HG02970 (cell line): ENCODE data around the gene CACNA2D3.

ENCODE experiments used
- ATAC-seq: cut with Tn5 transposase; IDR thresholded peaks from one replicate; pipeline ENCODE4 v1.9.1; 2021; ENCODE audit warnings: mild to moderate bottlenecking, moderate library complexity, moderate number of reproducible peaks; ENCODE audit not compliant: unreplicated experiment, low FRiP score

The CACNA2D3 gene

GRCh38 chr3:54261141-54261540 is 138.8 kb downstream of the CACNA2D3 start:
- no peak for ATAC-seq

DNA sequence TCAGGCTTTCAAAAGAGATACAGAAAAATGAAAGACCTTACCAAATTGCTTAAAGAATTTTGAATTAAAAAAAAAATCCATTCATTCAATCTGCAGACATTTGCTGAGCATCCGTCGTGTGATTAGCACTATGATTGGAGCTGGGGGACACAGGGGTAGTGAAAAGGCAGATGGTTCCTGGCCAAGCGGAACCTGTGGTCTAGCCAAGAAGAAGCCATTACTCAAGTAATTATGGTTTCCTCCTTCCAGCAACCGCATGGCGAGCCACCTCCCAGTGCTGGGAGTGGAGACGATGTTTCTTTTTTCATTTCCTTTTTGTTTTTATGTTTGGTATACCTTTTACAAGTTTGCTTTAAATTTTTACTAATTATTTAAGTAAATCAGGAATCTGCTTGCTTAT is 140.2 kb downstream of the CACNA2D3 start:
- ATAC-seq: no peak

DNA sequence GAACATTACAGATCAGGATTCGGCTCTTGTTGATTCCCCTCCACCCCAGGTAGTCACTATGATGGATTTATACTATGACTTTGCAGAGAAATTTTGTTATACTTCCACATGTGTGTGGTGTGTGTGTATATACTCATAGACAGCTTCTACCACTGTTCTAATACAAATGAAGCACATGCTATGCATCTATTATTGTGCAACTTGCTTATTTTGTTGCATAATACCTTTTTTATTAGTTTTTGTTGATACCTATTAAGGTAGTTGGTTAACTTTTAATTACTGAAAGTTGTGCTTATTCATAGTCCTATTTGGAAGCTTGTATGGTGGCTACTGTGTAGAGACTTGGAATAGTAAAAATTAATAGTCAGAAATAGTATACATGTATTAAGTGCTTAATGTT is 140.6 kb downstream of the CACNA2D3 start:
- no peak for ATAC-seq

GRCh38 chr3:54264050-54264449 is 141.7 kb downstream of the CACNA2D3 start:
- ATAC-seq: no peak

DNA sequence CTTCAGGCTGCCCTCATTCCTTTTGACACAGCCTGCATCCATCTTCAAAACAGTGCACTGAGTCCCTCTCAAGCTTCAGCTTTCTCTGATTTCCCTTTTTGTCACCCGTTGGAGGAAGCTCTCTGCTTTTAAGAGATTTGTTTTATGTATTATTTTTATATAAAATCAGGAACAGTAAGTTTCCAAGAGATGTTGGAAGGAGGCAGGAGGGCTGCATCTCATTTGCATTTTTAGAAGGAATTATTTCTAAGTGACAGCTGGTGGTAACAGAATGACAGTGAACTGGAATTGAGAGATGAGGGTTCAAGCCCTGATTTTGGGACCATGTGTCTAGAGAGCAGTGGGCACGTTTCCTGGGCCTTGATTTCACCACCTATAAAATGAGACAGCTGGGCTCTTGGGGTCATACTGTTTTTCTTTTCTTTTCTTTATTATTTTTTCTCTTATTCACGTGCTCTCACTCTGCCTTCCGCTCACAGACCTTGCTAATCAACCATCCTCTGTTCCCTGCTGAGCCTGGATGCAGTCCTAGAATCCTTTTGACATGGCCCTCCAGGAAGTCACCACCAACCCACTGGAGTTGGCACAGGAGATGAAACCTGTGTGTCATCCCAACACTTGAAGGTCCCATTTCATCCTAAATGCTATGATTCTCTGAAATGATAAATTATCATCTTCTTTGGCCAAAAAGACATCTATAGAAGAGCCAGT is 148.6 kb downstream of the CACNA2D3 start:
- ATAC-seq: no peak

GRCh38 chr3:54273791-54274190 is 151.4 kb downstream of the CACNA2D3 start:
- ATAC-seq: no peak

GRCh38 chr3:54274607-54275006 is 152.3 kb downstream of the CACNA2D3 start:
- no peak for ATAC-seq

GRCh38 chr3:54279005-54279583 is 156.7 kb downstream of the CACNA2D3 start:
- ATAC-seq: no peak

- no peak for ATAC-seq
These were observed 161.1 kb downstream of the CACNA2D3 start for GRCh38 chr3:54283470-54283869.

- ATAC-seq: no peak
These were observed 171.9 kb downstream of the CACNA2D3 start for GRCh38 chr3:54294214-54294613.

GRCh38 chr3:54296531-54296930 is 174.2 kb downstream of the CACNA2D3 start:
- no peak for ATAC-seq

- no peak for ATAC-seq
These were observed 177.0 kb downstream of the CACNA2D3 start for GRCh38 chr3:54299169-54299935.

DNA sequence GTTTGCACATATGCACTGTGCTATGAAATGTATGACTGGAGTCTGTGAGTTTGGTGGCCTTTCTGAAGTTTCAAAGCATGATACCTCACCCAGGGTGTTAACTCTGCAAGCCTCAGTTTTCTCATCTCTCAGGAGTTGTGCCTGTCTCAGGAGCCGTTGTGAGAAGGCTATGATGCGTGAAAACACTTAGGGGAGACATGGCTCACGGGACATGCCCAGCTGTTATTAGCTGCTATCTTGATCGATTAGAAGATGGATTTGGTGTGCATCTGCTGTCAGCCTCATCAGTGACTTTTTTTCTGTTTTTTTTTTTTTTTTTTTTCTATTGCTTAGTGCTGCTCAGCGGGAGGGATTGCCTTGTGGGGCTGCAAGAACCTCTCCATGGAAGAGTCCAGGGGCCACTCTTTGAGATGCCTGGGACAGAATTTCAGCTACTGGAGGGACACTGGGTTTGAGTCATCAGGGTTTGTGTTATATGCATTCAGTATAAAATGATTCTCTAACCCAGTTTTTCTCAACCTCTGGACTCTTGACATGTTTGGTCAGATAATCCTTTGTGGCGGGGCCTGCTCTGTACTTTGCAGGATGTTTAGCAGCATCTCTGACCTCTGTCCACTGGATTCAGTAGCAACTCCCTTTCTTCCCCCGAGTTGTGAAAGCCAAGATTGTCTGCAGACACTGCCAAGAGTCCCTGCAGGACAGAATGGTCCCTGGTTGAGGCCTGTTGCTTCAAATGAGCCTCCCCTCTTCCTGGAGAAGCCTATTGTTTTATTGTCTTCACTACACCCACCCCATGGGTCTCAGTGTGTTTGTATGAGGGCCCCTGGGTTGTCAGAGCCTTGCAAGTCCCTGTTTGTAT is 181.4 kb downstream of the CACNA2D3 start:
- ATAC-seq: no peak

GRCh38 chr3:54304877-54305276 is 182.5 kb downstream of the CACNA2D3 start:
- no peak for ATAC-seq

- ATAC-seq: no peak
These were observed 183.2 kb downstream of the CACNA2D3 start for GRCh38 chr3:54305409-54306099.

DNA sequence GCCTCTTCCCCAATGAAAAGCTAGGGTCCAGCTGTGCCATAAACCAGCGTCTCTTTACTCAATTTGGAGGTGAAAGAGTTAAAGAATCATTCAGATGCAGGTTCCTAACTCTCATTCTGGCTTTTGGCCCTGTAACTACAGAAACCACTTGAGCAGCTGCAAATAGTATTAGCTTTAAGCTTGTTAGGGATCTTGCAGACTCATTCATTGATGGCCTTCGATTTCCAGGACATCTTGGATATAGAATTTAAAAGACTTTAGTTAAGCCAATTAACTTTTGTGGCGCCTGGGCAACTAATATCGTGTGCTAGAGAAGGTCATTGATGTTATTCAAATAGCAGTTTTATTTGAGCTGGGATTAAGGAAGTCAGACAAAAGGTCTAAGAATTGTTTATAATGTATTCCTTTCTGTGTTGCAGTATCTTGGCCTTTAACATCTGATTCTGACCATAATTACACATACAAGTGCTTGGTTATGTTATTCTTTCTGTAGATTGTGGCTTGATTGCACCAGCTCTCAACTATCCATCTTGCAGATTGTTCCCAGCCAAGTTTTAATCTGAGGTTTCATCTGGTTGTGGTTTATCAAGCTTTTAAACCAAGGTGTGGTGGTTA is 185.3 kb downstream of the CACNA2D3 start:
- ATAC-seq: no peak

DNA sequence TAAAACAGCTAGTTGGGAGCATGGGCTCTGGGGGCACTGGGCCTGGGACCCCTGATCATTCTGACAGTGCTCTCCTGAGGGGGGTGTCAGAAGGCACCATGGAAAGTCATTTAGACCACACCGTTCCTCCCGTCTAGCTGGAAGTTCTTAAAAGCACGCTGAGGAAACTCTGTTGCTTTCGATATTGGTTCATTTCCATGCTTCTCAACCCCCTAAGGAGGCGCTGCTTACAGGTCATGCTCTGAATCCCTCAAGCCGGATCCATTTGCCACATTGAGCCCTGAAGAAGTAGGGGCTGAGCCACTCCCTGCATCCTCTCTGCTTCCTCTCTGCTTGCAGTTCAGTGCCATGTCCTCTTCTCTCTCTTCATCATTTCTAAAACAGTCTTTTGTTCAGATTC is 187.2 kb downstream of the CACNA2D3 start:
- ATAC-seq: no peak

DNA sequence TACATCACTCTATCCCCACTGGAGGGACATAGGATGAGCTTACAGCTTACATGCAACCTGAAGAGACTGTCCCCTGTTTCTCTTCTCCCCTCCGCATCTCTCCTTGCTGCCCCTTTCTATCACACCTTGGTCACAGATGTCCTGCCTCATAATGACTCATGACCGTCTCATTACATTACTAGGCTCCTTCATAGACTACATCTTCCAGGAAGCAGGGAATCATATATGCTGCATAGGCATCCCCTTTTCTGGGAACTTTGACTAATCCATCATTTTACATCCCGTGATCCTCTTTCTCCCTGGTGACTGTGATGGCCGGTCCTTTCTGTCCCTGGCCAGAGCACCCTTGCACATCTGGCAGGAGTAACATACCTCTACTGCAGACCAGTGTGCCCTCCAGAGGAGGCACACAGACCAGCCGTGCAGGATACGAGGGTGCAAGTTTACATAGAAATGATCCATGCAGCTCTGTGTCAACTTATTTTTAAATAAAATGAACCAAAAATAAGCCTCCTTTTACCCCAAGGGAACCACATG is 188.9 kb downstream of the CACNA2D3 start:
- ATAC-seq: no peak

GRCh38 chr3:54312156-54312899 is 190.0 kb downstream of the CACNA2D3 start:
- no peak for ATAC-seq
